ENCODE data around the gene CDC34.

Gene CDC34

DNA sequence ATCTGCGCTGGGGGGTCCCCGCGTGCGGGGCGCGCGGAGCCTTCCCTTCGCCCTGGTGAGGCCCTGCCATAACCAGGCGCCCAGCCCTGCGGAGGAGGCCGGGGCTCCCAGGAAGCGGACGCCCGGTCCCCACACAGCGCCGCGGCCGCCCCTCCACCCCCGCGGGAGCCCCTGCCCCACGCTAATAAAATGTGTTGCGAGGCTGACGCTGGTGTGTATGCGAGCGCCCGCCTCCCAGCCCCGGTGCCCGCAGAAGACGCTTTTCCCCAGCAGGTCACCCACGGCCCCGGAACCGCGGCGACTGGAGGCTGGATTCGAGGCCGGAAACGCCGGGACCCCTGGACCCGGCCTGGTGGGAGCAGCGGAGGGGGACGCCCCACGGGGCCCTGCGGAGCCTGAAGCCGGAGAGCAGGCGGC, 12.1 kb upstream of the CDC34 start:
- no peak for DNase-seq (ENCODE audit: low spot score)

- no peak for DNase-seq (ENCODE audit: low spot score)
Measured at GRCh38 chr19:522726-523125, 8.8 kb upstream of the CDC34 start.

DNA sequence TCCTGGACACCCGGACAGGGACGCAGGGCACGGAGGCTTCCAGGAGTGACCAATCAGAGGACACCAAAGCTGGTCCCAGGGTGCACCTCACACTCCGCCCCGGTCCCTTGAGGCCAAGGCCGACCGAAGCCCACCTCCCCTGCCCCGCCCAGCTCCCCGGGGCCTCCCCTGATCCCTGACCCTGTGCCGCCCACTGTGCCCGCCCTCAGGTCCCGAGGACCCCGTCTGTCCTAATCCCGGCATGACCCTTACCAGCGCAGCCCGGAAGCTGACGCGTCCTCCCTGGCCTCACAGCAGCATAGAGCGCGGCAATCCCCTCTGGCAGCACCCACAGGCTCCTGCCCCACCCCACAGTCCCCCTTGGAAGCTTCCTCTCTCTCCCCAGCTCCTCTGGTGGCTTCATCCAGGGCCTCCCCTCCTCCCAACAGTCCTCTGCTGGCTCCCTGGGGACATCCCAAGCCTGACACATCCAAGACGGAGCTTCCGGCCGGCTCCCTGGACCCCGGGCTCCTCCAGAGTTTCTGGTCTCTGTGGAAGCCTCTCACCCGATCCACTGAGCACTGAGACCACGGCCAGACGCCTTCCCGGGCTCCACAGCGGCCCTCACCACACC, 7.4 kb upstream of the CDC34 start:
- DNase-seq (ENCODE audit: low spot score): no peak

DNA sequence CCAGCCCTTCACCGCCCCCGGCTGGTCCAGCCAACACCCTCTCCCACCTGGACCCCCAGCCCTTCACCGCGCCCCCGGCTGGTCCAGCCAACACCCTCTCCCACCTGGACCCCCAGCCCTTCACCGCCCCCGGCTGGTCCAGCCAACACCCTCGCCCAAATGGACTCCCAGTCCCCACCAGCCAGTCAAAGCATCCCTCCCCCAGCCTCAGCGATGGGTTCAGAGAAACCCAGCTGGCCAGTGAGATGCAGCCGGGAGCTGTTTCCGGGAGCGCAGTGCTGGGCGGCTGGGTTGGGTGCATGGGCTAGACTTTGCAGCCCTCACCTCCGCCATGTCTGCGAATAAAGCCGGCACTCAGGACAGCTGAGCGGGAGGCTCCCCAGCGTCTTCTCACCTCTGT, 6.5 kb upstream of the CDC34 start:
- DNase-seq (ENCODE audit: low spot score): no peak

GRCh38 chr19:525857-526419, 5.6 kb upstream of the CDC34 start:
- DNase-seq (ENCODE audit: low spot score): no peak

DNA sequence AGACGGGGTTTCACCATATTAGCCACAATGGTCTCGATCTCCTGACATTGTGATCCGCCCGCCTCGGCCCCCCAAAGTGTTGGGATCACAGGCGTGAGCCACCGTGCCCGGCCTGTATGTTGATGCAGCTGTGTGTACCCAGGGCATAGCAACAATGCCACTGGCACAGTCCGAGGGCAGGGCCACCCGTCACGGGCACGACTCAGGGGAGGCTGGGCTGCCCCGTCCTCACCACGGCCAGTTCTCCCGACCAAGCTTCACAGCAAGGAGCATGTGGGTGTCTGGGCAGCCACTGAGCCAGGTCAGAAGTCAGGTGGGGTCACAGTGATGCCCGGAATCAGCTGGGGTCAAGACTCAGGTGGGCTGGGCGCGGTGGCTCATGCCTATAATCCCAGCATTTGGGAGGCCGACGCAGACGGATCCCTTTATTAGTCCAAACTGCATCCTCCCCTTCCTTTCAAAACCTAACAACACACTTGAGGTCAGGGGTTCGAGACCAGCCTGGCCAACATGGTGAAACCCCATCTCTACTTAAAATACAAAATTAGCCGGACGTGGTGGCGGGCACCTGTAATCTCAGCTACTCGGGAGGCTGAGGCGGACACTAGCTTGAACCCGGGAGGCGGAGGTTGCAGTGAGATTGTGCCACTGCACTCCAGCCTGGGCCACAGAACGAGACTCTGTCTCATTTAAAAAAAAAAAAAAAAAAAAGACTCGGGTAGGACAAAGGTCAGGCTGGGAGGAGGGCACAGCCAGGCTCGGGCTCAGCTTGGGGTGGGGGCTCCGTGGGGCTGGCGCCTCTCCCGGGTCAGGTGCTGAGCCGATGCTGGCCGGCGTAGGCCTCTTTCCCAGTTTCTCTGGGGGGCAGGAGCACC, 1.2 kb upstream of the CDC34 start:
- DNase-seq (ENCODE audit: low spot score): no peak

GRCh38 chr19:531009-531752, 379 bp upstream of the CDC34 start:
- DNase-seq (ENCODE audit: low spot score): peak; percentile 58

- DNase-seq (ENCODE audit: low spot score): peak; percentile 80
Measured at GRCh38 chr19:532561-533363, 1.2 kb downstream of the CDC34 start.

- DNase-seq (ENCODE audit: low spot score): no peak
Measured at GRCh38 chr19:533364-534058, 2.0 kb downstream of the CDC34 start.

- no peak for DNase-seq (ENCODE audit: low spot score)
Measured at GRCh38 chr19:534088-534487, 2.5 kb downstream of the CDC34 start.

GRCh38 chr19:535017-535835, 3.7 kb downstream of the CDC34 start:
- DNase-seq (ENCODE audit: low spot score): no peak

GRCh38 chr19:536031-536880, 4.7 kb downstream of the CDC34 start:
- no peak for DNase-seq (ENCODE audit: low spot score)

GRCh38 chr19:536881-537404, 5.4 kb downstream of the CDC34 start:
- DNase-seq (ENCODE audit: low spot score): no peak

DNA sequence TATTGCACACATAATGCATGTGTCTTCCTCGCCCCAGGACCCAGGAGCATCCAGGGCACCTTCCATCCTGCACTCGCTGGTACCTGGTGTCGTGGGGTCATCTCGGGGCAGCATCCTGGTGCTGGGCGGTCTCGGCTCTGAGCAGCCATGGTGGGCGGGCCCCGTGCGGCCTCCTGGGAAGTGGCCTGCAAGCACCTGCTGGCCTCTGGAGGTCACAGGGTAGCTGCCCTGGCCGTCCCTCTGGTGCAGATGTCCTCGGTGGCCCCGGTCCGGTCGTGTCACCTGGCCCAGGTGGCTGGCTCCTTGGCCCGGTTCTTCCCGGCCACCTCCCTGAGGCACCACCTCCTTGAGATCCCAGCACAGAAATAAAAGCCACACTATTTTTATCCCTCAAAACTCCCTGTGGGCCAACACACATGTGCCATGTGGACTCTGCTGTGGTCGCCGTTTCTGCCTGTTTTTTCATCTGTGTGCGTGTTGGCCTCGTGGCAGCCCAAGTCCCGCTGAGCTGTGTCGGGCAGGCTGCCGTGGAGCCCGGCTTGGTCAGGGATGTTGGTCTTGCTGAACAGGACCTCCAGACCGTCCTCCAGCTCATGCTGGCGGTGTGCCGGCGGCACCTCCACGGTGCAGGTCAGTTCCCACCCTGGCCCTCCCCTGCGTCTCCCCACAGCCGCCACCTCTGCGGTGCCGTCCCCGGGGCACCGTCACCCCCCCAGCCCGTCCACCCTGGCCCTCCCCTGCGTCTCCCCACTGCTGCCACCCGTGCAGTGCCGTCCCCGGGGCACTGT, 7.3 kb downstream of the CDC34 start:
- no peak for DNase-seq (ENCODE audit: low spot score)

GRCh38 chr19:539429-540030, 8.0 kb downstream of the CDC34 start:
- DNase-seq (ENCODE audit: low spot score): no peak

DNA sequence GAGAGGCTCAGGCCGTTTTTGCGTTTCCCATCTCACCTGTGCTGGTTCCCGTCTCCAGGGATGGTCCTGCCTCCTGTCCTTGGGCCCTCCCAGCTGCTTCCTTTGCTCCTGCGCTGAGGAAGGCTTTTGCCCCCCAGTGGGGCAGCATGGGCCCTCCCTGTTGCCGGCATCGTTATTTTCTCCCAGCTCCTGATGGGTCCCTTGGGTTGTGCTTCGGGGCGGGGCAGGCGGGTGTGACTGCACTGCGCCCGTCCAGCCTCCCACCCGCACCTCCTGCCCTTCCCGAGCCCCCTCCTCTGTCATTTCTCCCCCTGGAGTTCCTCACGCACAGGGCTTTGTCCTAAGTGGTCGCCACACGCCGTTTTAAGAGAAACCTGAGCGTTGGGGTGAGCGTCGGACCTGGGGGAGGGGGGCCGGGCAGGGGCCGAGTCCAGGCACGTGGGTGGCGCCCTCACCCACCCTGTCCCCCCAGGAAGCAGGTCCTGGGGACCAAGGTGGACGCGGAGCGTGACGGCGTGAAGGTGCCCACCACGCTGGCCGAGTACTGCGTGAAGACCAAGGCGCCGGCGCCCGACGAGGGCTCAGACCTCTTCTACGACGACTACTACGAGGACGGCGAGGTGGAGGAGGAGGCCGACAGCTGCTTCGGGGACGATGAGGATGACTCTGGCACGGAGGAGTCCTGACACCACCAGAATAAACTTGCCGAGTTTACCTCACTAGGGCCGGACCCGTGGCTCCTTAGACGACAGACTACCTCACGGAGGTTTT, 9.5 kb downstream of the CDC34 start:
- no peak for DNase-seq (ENCODE audit: low spot score)

GRCh38 chr19:541699-542098, 10.1 kb downstream of the CDC34 start:
- no peak for DNase-seq (ENCODE audit: low spot score)

All from pons (tissue), 1 donor.